Measurements from ENCODE around the gene PCDHGA4. TPM values are rescaled to one million over a fixed set of nuclear protein-coding genes. Genes with fewer than 3 reads are reported as not detected.

Gene PCDHGA4
- total and polyA plus RNA-seq, 2 of the 8 experiments (the other 6 are each of a cell fraction or from before 2014, with no cell fraction given), result 1.4 to 1.9 TPM

GRCh38 chr5:141356950-141357349, 2.1 kb downstream of the PCDHGA4 start (continued):
- TF ChIP-seq RNF2 (IDR thresholded peaks at IDR 0.05; ENCODE audit: borderline replicate concordance, low read depth, low read length, missing control alignments, poor library complexity, severe bottlenecking), result no peak
- no peak for TF ChIP-seq BRCA1 (IDR thresholded peaks at IDR 0.05; ENCODE audit: low read depth, low read length)
- no peak for TF ChIP-seq SUZ12 (IDR thresholded peaks at IDR 0.05; ENCODE audit: low read length)

Measured in H1 (cell line).